ENCODE measurements around the gene PHYKPL.

PHYKPL gene

GRCh38 chr5:178232124-178232919 lies at the start of gene PHYKPL:
Gene PHYKPL (minus strand): TSS chr5:178232802. CDS start chr5:178232550, 252 bp downstream.
- in situ Hi-C loops (cut with MboI; ENCODE audit: low sequenced_read_pairs), result loop anchor here (25.0 kb wide), 1 partner anchor 1255 kb away; no protein-coding TSS in a partner anchor

DNA sequence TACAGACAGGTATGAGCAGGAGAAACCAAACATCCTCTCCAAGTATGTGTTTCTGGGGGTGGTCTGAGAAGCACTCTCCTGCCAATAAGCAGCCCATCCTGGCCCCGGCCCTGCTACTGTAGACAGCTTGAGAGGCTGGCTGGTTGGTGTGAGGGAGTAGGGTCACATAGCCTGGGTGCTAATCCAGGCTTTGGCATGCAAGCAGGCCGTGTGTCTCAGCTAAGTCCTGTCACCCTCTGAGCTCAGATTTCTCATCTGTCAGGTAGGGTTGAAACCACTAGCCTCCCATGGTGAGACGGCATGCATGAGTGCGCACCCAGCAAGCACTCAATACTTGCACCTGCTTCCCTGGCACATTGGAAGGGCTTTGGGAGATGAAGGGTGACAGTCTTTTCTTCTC lies 49.8 kb upstream of the PHYKPL start:
- in situ Hi-C loops (cut with MboI; ENCODE audit: low sequenced_read_pairs), result loop anchor here (10.0 kb wide), 1 partner anchor 312 kb away; the partner anchor contains the start of gene COL23A1

DNA sequence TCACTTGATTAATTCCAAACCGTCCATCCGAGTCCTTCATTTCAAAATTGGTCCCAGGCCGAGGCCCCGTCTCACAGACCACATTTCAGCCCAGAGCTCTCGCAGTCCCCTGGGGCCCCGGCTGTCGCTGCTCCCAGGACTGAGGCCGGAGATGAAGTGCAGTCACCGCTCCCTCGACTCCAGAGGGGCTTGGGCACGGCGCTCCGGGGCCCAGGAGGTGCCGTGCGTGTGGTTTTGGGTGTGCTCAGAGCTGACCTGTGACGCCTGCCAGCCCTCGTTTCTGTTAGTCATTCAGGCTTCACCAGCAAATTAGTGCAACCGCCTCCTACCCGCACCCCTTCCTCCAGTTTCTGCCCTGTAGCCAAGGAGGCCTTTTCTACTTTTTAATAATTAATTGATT lies 48.7 kb upstream of the PHYKPL start:
- in situ Hi-C loops (cut with MboI; ENCODE audit: low sequenced_read_pairs), result loop anchor here (10.0 kb wide), 1 partner anchor 313 kb away; the partner anchor contains the start of gene COL23A1

DNA sequence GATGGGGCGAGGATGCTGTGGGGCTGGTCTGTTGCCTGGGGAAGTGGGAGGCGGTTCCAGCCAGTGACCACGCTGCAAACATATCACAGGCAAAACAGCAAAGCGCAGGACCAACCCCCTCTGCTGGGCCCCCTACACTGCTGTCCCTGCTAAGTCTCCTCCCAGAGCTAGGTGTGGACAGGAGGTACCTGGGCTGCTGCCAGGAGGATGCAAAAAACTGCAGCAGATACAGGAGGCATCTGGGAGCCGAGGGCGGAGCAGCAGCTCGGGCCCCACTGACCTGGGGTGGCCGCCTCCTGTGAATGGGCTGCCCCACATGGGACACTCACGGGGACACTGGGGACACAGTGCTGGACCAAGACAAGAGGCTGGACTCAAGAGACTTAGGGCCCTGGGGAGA lies 48.0 kb upstream of the PHYKPL start:
- in situ Hi-C loops (cut with MboI; ENCODE audit: low sequenced_read_pairs), result loop anchor here (10.0 kb wide), 1 partner anchor 314 kb away; the partner anchor contains the start of gene COL23A1

- in situ Hi-C loops (cut with MboI; ENCODE audit: low sequenced_read_pairs), result loop anchor here (10.0 kb wide), 1 partner anchor 315 kb away; the partner anchor contains the start of gene COL23A1
Observed at GRCh38 chr5:178279723-178280438, 47.3 kb upstream of the PHYKPL start.

DNA sequence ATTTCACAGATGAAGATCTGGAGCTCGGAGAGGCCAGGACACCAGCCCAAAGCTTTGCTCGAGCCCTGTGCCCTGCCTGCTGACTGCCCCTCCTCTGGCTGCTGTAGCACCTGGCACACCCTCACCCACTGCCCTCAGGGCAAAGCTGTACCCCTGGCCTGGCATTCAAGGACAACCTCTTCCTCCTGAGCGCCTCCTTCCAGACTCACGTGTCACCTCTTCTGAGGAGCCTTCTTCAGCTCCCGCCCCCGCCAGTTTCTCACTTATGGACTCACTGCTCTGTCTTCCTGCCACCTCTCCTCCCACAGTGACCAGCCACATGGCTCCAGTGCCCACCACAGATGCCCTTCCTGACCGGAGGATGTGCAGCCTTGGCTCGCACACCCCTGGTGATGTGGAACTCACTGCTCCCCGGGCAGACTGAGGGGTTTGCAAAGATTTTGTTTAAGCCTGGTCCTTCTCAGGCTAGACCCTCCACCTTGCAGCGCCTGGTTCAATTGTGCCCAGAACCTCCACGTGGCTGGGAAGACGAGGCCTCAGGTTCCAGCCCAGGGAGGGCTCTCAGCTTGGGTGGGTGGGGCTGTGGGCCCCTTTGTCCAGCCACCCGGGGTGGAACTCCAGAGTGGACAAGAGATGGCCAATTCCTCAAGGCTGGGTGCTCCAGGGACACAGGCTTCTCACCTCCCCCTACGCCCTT lies 46.6 kb upstream of the PHYKPL start:
- in situ Hi-C loops (cut with MboI; ENCODE audit: low sequenced_read_pairs), result no loop called here

- in situ Hi-C loops (cut with MboI; ENCODE audit: low sequenced_read_pairs), result no loop called here
Observed at GRCh38 chr5:178278358-178279023, 45.9 kb upstream of the PHYKPL start.

GRCh38 chr5:178277866-178278265 lies 45.3 kb upstream of the PHYKPL start:
- in situ Hi-C loops (cut with MboI; ENCODE audit: low sequenced_read_pairs), result no loop called here

- in situ Hi-C loops (cut with MboI; ENCODE audit: low sequenced_read_pairs), result no loop called here
Observed at GRCh38 chr5:178277346-178277745, 44.7 kb upstream of the PHYKPL start.

DNA sequence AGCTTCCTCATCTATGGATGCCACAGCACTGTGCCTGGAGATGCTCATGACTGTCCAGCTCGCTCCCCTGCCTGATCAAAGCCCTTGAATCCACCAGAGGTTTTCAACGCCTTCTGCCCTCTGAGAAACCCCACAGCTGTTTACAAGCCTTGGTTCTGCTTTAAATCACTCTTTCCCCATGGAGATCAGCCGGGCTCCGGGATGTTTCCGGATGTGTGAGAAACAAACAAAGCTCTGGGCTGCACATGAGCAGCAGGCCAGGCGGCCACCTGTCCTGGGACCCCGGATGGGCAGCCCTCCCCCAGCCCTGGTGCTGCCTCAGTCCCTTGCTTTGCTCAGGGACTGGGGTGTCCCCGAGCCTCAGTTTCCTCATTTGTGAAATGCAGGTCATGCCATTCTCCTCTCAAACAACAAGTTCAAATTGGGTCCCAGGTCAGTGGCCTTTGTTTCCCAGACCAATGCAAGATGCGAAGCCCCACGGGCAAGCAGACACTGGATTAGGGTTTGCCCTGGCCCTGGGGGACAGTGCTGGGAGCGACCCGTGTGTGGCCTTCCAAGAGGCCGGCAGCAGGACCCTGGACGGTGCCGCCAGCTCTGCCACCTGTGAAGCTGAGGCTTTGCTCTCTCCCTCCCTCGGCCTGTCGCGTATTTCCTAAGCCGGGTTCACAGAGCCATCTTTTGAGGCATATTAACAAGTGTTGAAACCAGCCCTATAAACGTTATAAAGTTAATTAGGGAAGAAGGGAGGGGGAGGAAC lies 42.4 kb upstream of the PHYKPL start:
- in situ Hi-C loops (cut with MboI; ENCODE audit: low sequenced_read_pairs), result no loop called here

DNA sequence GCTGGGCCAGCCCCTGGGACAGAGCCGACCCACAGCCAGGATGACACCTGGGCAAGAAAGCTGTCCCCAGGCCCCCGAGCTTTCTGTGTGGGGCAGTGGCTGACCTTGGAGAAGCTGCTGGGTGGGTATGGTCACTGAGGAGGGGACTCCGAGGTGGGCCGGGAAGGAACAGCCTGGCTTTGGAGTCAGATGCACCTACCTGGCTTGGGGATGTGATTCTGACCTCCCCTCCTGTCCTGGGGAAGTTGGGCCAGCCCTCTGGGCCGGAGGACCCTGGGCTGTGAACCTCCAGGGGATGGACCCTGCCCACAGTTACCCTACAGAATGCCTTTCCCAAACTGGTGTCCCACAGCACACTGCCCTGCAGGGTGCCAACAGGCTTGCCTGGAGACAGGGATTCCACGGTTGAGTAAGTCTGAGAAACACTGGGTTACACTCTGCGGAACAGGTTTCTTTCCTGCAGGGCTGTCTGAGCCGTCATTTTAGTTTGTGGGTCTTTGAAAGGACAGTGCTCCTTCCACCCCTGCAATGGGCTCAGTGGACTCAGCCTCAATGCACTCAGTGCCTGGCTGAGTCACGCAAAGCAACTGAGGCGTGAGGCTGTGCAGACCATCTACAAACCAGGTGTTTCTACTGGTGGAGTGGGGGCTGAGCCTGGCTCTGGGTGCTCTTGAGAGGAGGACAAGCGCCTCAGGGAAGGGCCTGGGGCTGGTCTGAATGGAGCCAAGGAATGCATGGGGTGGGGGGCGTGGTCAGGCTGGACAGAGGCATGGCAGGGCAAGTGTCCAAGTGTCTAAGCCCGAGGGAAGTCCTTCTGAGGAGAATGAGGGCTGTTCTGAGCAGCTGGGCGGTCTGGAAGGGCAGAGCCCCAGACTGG lies 41.3 kb upstream of the PHYKPL start:
- in situ Hi-C loops (cut with MboI; ENCODE audit: low sequenced_read_pairs), result no loop called here

DNA sequence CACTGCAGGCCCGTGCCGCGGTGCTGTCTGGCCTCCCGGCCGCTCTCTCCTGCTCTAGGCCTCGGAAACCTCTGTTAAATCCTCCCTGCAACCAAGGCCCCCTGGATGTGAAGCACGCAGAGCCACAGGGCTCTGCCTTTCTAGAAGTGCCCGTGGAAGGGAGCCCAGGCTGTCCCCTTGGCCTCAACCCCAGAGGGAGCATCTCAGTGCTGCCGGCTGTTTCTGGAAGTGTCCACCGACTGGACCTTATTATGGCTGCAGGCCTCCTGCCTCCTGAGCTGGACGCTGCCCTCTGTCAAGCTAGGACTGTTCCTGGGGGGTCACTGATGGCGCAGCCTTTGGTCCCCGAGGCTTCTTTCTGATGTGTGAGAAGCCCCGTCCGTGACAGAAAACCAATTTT lies 40.4 kb upstream of the PHYKPL start:
- in situ Hi-C loops (cut with MboI; ENCODE audit: low sequenced_read_pairs), result no loop called here

GRCh38 chr5:178272591-178272990 lies 40.0 kb upstream of the PHYKPL start:
- in situ Hi-C loops (cut with MboI; ENCODE audit: low sequenced_read_pairs), result no loop called here

DNA sequence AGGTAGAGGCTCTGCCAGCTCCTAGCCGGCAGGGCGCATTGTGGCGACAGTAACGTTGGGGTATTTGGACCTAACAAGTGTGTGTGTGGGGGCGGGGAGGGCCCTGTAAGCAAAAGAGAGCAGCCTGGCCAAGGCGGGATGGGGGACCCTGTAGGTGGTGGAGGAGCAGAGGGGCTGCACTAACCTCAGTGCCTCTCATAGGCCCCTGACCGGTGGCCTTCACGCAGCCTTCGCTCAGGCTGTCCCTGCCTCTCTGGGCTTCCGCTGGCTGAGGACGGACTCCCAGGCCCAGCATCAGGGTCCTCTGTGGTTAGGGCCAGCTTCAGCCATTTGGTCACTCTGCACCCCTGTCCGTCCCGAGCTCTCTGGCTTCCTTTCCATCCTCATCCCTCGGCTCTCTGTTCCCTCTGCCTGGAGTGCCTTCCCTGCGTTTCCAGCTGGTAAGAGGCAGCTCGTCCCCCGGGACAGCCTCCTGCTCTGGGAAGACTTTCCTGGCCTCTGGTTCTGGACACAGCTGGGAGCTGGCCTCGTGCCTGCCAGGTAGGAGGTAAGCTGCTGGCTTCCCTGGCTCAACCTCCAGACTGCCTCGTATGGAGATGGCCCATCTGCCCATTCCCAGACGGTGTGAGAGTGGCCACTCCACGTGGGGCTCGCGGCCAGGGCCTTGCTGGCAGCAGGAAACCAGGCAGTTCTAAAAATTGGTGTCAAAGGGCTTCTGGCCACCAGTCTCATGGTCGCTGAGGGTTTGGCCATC lies 39.3 kb upstream of the PHYKPL start:
- in situ Hi-C loops (cut with MboI; ENCODE audit: low sequenced_read_pairs), result no loop called here

DNA sequence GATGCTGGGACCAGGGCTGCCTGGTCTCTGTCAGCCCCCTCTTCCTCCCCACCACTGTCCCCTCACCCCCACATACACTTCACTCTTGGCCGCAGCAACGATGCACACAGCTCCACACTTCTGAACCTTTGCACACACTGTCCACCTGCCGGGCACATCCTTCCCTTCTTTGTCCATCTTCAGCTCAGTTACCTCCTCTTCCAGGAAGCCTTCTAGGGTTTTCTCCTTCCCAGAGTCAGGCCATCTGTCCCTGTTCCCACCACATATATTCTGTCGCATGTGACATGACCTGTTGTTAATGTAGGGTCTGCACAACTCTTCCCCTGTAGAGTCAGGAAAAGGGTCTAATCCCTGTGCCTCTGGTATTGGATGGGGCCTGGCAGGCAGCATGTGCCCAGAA lies 38.6 kb upstream of the PHYKPL start:
- in situ Hi-C loops (cut with MboI; ENCODE audit: low sequenced_read_pairs), result no loop called here

- in situ Hi-C loops (cut with MboI; ENCODE audit: low sequenced_read_pairs), result no loop called here
Observed at GRCh38 chr5:178269499-178269898, 36.9 kb upstream of the PHYKPL start.

- in situ Hi-C loops (cut with MboI; ENCODE audit: low sequenced_read_pairs), result no loop called here
Observed at GRCh38 chr5:178267876-178268275, 35.3 kb upstream of the PHYKPL start.

GRCh38 chr5:178267245-178267644 lies 34.6 kb upstream of the PHYKPL start:
- in situ Hi-C loops (cut with MboI; ENCODE audit: low sequenced_read_pairs), result no loop called here
